A549 treated with AZD9567 at 1 μM for 4 hours (cell line): ENCODE measurements around the gene PLGLB1. TPM values are rescaled to one million over a fixed set of nuclear protein-coding genes. Genes with fewer than 3 reads are reported as not detected.

Experiments used
- total RNA-seq: library from RNA; stranded (reverse); fragments of 200-300 nt; extraction: Qiagen RNA extraction; gene quantifications from 5 replicates; pipeline ENCODE4 v1.2.3, GENCODE V29; 2022; ENCODE audit not compliant: insufficient read depth

The PLGLB1 gene
- 0.36 to 0.90 TPM (median 0.66 TPM) in 4 of 5 replicates, not detected in the other for total RNA-seq

GRCh38 chr2:87021744-87022143 is at the start of gene PLGLB1:
Gene PLGLB1, minus strand, starts transcription at chr2:87021844. Its CDS starts 61 bp downstream, at chr2:87021783.

Other genes with a start within 250 kb of the PLGLB1 start
- 0.30 to 0.38 TPM (median 0.35 TPM) in 4 of 5 replicates, not detected in the other for gene CD8A, start 230.9 kb downstream of the PLGLB1 start, total RNA-seq
- gene CD8B, start 160.0 kb downstream of the PLGLB1 start, total RNA-seq: not detected in 5 replicates
- 0.05 to 0.09 TPM (median 0.09 TPM) in 4 of 5 replicates, not detected in the other for gene RGPD1, start 79.7 kb downstream of the PLGLB1 start, total RNA-seq